Measurements from ENCODE around the gene FBN3. TPM values are rescaled to one million over a fixed set of nuclear protein-coding genes. Genes with fewer than 3 reads are reported as not detected.
A peak's percentile ranks its signal among the peaks of the same experiment; 100 is the strongest.

FBN3 gene
- polyA plus RNA-seq, 1 experiment, result not detected

DNA sequence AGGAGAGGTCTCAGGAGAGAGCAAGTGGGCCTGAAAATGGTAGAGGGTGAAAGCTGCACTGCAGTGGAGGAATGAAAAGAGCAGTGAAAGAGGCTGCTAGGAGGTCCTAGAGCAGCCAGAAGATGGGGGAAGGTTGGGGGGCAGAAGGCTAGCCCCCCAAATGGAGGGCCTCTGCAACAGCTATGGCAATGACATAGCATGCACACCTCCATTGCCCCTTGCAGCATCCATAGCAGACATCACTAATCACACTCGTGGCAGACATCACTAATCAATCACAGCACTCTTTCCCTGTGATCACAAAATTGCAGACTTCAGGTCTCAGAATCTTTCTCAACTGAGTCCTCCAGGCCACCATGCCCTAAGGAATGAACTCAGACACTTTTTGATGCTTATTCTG lies 74.9 kb downstream of the FBN3 start:
- H3K27ac ChIP-seq (ENCODE audit: low read depth, low read length), result no peak overlapping the region
- POLR2A ChIA-PET, result no interaction called here
- CTCF ChIA-PET, result no interaction called here
- DNase-seq (ENCODE audit: low read depth, low spot score), result no peak
- no peak overlapping the region for H3K4me3 ChIP-seq (ENCODE audit: low read depth, low read length)
- H3K9me3 ChIP-seq (ENCODE audit: control insufficient read depth, insufficient read depth, low read length), result peaks cover 39% of the 10 kb centered on the region
- no peaks in the 10 kb centered on the region for H3K27me3 ChIP-seq (ENCODE audit: control insufficient read depth, insufficient read depth, low read length)
- TF ChIP-seq, protein P1, sequence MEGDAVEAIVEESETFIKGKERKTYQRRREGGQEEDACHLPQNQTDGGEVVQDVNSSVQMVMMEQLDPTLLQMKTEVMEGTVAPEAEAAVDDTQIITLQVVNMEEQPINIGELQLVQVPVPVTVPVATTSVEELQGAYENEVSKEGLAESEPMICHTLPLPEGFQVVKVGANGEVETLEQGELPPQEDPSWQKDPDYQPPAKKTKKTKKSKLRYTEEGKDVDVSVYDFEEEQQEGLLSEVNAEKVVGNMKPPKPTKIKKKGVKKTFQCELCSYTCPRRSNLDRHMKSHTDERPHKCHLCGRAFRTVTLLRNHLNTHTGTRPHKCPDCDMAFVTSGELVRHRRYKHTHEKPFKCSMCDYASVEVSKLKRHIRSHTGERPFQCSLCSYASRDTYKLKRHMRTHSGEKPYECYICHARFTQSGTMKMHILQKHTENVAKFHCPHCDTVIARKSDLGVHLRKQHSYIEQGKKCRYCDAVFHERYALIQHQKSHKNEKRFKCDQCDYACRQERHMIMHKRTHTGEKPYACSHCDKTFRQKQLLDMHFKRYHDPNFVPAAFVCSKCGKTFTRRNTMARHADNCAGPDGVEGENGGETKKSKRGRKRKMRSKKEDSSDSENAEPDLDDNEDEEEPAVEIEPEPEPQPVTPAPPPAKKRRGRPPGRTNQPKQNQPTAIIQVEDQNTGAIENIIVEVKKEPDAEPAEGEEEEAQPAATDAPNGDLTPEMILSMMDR (IDR thresholded peaks at IDR 0.05; ENCODE audit: low read depth, low read length), result no peak

DNA sequence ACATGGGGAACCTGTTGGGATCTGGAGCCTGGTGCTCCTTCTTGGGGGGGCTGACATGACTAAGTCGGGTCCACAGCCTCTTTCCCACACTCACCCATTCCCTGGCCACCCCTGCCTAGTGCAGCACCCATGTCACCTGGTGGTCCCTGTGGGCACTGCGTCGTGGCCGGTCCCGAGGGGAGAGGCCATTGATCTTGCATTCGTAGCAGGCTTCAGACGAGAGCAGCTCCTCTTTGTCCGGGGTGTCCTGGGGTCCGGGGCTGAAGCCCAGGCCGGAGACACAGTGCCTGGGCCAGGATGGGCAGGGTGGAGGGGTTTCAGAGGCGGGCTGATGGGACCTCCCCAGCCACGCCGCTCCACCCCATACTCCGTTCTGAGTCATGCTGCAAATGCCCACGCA lies 77.5 kb downstream of the FBN3 start:
- H3K27me3 ChIP-seq (ENCODE audit: control insufficient read depth, insufficient read depth, low read length), result no peaks in the 10 kb centered on the region
- DNase-seq (ENCODE audit: low read depth, low spot score), result no peak
- peaks cover 48% of the 10 kb centered on the region for H3K9me3 ChIP-seq (ENCODE audit: control insufficient read depth, insufficient read depth, low read length)
- CTCF ChIA-PET, result no interaction called here
- H3K4me3 ChIP-seq (ENCODE audit: low read depth, low read length), result no peak overlapping the region
- POLR2A ChIA-PET, result no interaction called here
- no peak overlapping the region for H3K27ac ChIP-seq (ENCODE audit: low read depth, low read length)
- TF ChIP-seq, protein P1 (IDR thresholded peaks at IDR 0.05; ENCODE audit: low read depth, low read length), result no peak

DNA sequence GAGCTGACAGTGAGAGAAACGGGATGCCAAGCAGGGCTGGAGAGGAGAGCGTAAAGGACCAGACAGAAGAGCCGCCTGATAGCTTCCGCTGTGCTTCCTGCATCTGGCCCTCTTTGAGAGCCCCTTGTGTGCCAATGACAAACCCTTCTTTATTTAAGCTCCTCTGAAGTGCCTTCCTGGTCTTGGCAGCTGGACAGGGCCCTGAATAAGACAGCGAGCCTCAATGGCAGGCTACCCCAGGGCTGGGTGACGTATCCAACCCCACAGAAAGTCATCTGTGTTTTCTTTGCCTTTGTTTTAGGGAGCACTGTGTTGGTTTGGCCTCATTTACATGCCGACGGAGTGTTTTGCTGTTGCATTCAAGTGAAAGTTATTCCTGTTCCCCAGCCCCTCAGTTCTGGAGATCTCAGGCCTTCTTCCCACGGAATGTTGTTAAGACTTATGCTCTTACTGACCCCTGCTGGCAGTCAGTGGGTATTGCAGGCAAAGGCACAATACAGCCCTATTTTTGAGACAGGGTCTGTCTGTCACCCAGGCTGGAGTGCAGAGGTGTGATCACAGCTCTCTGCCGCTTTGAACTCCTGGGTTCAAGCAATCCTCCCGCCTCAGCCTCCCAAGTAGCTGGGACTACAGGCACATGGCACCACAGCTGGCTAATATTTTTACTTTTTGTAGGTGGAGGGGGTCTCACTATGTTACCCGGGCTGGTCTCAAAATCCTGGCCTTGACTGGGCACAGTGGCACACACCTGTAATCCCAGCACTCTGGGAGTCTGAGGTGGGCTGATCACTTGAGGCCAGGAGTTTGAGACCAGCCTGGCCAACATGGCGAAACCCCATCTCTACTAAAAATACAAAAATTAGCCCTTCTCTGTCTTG lies 80.1 kb downstream of the FBN3 start:
- TF ChIP-seq, protein P1 (IDR thresholded peaks at IDR 0.05; ENCODE audit: low read depth, low read length), result peak; percentile 54
- H3K27me3 ChIP-seq (ENCODE audit: control insufficient read depth, insufficient read depth, low read length), result no peaks in the 10 kb centered on the region
- peaks cover 42% of the 10 kb centered on the region for H3K9me3 ChIP-seq (ENCODE audit: control insufficient read depth, insufficient read depth, low read length)
- DNase-seq (ENCODE audit: low read depth, low spot score), result no peak
- ChIA-PET CTCF (no interaction called here), POLR2A (no interaction called here)
- no peak overlapping the region for H3K27ac ChIP-seq (ENCODE audit: low read depth, low read length)
- no peak overlapping the region for H3K4me3 ChIP-seq (ENCODE audit: low read depth, low read length)

DNA sequence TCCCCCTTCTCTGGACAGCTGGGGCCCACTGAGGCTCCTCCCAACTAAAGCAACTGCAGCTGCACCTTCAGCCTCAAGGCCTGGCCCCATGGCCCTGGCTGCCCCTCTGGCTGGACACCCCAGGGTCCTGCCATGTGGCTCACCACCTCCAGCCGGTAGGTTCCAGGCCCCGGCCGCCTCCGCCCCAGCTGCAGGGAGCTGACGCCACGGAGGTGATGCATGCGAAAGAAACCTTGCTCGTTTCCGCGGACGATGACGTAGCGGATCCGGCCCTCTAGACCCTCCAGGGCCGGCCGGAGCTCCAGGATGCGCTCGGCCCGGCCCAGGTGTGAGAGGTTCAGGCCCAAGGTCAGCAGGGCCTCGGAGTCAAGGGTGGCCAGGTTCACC lies 83.5 kb downstream of the FBN3 start:
- H3K27ac ChIP-seq (ENCODE audit: low read depth, low read length), result no peak overlapping the region
- POLR2A ChIA-PET, result no interaction called here
- no peaks in the 10 kb centered on the region for H3K27me3 ChIP-seq (ENCODE audit: control insufficient read depth, insufficient read depth, low read length)
- no peak overlapping the region for H3K4me3 ChIP-seq (ENCODE audit: low read depth, low read length)
- TF ChIP-seq, protein P1 (IDR thresholded peaks at IDR 0.05; ENCODE audit: low read depth, low read length), result no peak
- no peak for DNase-seq (ENCODE audit: low read depth, low spot score)
- CTCF ChIA-PET, result no interaction called here
- peaks cover 16% of the 10 kb centered on the region for H3K9me3 ChIP-seq (ENCODE audit: control insufficient read depth, insufficient read depth, low read length)

Data from AG04450 (cell line).